ENCODE measurements around the gene ZNF791. TPM values are rescaled to one million over a fixed set of nuclear protein-coding genes. Genes with fewer than 3 reads are reported as not detected.

The ZNF791 gene
- total RNA-seq, 1 experiment from 2014 or later: 23.9 TPM

DNA sequence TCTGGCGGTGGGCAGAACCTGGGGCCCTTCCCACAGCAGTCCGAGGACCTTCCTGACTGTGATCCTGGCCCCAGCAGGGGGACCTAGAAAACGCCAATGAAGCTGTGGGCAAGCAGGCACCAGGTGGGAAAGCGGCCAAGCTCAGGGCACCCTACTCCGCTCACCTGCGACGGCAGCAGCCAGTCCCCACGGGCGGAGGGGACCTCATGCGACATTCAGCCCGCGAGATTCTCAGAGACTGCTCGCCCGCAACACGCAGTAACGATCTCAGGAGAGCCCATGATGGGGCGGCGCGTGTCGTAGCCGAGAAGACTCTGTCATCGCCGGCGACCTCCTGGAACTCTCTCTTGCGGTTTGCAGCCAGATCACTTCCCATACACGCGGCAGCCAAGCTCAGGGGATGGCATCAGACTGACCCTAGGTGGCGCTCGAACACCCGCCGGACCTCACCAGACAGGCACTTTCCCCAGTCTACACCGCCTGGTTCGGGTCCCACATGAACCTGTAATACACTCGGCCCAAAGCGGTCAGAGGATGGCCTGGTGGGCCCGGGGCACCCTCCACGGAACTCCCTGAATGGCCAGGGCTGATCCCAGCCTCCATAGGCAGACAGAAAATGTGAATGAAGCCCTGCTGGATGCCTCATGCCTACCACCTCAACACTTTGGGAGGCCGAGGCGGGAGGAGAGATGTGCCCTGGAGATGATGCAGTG, 29.3 kb downstream of the ZNF791 start (continued):
- TF ChIP-seq, protein P1, sequence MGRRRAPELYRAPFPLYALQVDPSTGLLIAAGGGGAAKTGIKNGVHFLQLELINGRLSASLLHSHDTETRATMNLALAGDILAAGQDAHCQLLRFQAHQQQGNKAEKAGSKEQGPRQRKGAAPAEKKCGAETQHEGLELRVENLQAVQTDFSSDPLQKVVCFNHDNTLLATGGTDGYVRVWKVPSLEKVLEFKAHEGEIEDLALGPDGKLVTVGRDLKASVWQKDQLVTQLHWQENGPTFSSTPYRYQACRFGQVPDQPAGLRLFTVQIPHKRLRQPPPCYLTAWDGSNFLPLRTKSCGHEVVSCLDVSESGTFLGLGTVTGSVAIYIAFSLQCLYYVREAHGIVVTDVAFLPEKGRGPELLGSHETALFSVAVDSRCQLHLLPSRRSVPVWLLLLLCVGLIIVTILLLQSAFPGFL (CRISPR knock-in tag; IDR thresholded peaks at IDR 0.05; ENCODE audit: borderline replicate concordance): no peak
- TF ChIP-seq SMAD4 (CRISPR knock-in tag; IDR thresholded peaks at IDR 0.05): no peak
- TF ChIP-seq JAZF1 (CRISPR knock-in tag; IDR thresholded peaks at IDR 0.05): no peak

DNA sequence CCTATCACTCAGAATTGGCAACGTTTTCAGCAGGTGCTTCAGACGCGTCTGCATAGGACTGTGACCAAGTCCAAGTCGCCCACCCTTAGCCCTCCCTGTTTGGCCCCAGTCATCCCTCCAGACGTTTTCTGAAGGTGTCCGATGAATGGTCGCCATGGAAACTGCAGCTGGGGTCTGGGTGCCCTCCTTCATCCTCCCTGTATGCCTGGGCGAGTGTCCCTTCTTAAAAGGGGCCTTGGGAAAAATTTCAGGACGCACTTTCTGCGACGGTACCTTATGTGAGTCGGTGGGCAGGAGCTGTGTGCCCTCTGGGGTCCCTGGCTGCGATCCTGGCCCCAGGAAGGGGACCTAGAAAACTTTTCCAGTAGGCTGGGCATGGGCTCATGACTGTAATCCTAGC, 30.7 kb downstream of the ZNF791 start:
- DNase-seq (ENCODE audit: low spot score) (no peak), ATAC-seq (no peak)
- Mint-ChIP-seq H3K4me1 (0 out of 2 replicates have a peak, but pooled peaks cover 3% of the 10 kb centered on the region), H3K27me3 (ENCODE audit: low read depth) (peaks cover 20% of the 10 kb centered on the region; the same call in 1 of the 2 replicates), H3K36me3 (no peaks in the 10 kb centered on the region), H3K27ac (no peak overlapping the region), H3K4me3 (no peak overlapping the region), H3K9me3 (no peaks in the 10 kb centered on the region)
- POLR2A ChIA-PET: interaction anchor here (0.6 kb wide), 1 partner anchor 37 kb away, joined by 4 read pairs; no protein-coding TSS in a partner anchor
- TF ChIP-seq GTF2I (CRISPR knock-in tag; conservative IDR thresholded peaks at IDR 0.05) (no peak), E2F5 (CRISPR knock-in tag; IDR thresholded peaks at IDR 0.05) (no peak), CREM (CRISPR knock-in tag; IDR thresholded peaks at IDR 0.05) (no peak), SOX15 (CRISPR knock-in tag; IDR thresholded peaks at IDR 0.05) (no peak), NFATC4 (CRISPR knock-in tag; IDR thresholded peaks at IDR 0.05) (no peak), IRF2 (CRISPR knock-in tag; IDR thresholded peaks at IDR 0.05; ENCODE audit: borderline replicate concordance, low read depth) (no peak)
- CTCF ChIA-PET: interaction anchor here (1.0 to 1.5 kb wide), 2 partner anchors 16 to 32 kb away, joined by 4 read pairs; no protein-coding TSS in a partner anchor

DNA sequence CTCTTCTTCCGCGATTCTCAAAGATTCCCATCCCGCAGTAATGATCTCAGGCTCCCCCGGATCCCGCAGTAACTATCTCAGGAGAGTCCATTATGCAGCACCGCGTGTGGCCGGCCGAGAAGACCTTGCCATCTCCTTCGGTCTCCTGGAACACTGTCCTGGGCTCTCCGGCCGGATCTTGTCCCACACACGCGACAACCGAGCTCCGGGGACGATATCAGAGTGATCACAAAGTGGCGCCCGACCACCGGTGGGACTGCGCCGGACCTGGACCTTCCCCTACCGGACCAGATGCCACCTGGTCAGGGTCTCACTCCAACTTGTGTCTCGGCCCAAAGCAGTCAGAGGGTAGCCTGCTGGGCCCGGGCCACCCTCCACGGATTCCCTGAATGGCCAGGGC, 31.8 kb downstream of the ZNF791 start:
- DNase-seq (ENCODE audit: low spot score): no peak
- H3K4me3 Mint-ChIP-seq: no peak overlapping the region
- no peak overlapping the region for H3K27ac Mint-ChIP-seq
- H3K27me3 Mint-ChIP-seq (ENCODE audit: low read depth): peaks cover 27% of the 10 kb centered on the region
- POLR2A ChIA-PET: no interaction called here
- CTCF ChIA-PET: interaction anchor here (1.5 kb wide), 1 partner anchor 31 kb away, joined by 4 read pairs; no protein-coding TSS in a partner anchor
- no peaks in the 10 kb centered on the region for H3K9me3 Mint-ChIP-seq
- H3K36me3 Mint-ChIP-seq: no peaks in the 10 kb centered on the region
- ATAC-seq: no peak
- peaks cover 10% of the 10 kb centered on the region for H3K4me1 Mint-ChIP-seq
- TF ChIP-seq USF1 (CRISPR knock-in tag; IDR thresholded peaks at IDR 0.05) (no peak), ZBTB43 (CRISPR knock-in tag; IDR thresholded peaks at IDR 0.05) (no peak), ZNF219 (CRISPR knock-in tag; IDR thresholded peaks at IDR 0.05; ENCODE audit: borderline replicate concordance) (no peak), AFF4 (CRISPR knock-in tag; IDR thresholded peaks at IDR 0.05; ENCODE audit: borderline replicate concordance) (no peak), JAZF1 (CRISPR knock-in tag; IDR thresholded peaks at IDR 0.05) (no peak), TCF7 (CRISPR knock-in tag; IDR thresholded peaks at IDR 0.05; ENCODE audit: low read depth) (no peak), IRF2 (CRISPR knock-in tag; IDR thresholded peaks at IDR 0.05; ENCODE audit: borderline replicate concordance, low read depth) (no peak), ESRRA (CRISPR knock-in tag; IDR thresholded peaks at IDR 0.05; ENCODE audit: borderline replicate concordance) (no peak), OVOL2 (CRISPR knock-in tag; IDR thresholded peaks at IDR 0.05; ENCODE audit: borderline replicate concordance) (no peak)
- TF ChIP-seq, protein P2, sequence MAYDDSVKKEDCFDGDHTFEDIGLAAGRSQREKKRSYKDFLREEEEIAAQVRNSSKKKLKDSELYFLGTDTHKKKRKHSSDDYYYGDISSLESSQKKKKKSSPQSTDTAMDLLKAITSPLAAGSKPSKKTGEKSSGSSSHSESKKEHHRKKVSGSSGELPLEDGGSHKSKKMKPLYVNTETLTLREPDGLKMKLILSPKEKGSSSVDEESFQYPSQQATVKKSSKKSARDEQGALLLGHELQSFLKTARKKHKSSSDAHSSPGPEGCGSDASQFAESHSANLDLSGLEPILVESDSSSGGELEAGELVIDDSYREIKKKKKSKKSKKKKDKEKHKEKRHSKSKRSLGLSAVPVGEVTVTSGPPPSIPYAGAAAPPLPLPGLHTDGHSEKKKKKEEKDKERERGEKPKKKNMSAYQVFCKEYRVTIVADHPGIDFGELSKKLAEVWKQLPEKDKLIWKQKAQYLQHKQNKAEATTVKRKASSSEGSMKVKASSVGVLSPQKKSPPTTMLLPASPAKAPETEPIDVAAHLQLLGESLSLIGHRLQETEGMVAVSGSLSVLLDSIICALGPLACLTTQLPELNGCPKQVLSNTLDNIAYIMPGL (CRISPR knock-in tag; IDR thresholded peaks at IDR 0.05): no peak

Measured in WTC11 (cell line).